ENCODE results near the gene CD320. TPM values are rescaled to one million over a fixed set of nuclear protein-coding genes. Genes with fewer than 3 reads are reported as not detected.
"Not testable (repeated sequence)": the region's sequence is repeated elsewhere in the genome, so short reads cannot be mapped to it uniquely, and the experiment has no call there.

CD320 gene
- total RNA-seq, 4 donors from 2014 or later, result 12.7 to 26.4 (median 18.2) TPM

GRCh38 chr19:8343483-8343844, 35.3 kb upstream of the CD320 start:
- Histone ChIP-seq H3K36me3 (no peaks in the 10 kb centered on the region), H3K9me3 (no peaks in the 10 kb centered on the region), H3K4me3 (peak overlapping the region in 3 of 4 donors; percentile 45 to 62 (median 53)), H3K27ac (no peak overlapping the region), H3K4me1 (peaks cover 0 to 12% (median 2%) of the 10 kb centered on the region in 4 donors), H3K27me3 (peaks cover 0 to 3% of the 10 kb centered on the region in 2 donors)
- DNase-seq, result no peak
- TF ChIP-seq CTCF (IDR thresholded peaks at IDR 0.05) (no peak), POLR2A (IDR thresholded peaks at IDR 0.05) (no peak)

- TF ChIP-seq CTCF (IDR thresholded peaks at IDR 0.05) (peak in 2 of 6 experiments; percentile 16 to 21), POLR2A (IDR thresholded peaks at IDR 0.05) (no peak)
- Histone ChIP-seq H3K36me3 (no peaks in the 10 kb centered on the region), H3K4me3 (peak within 1 kb of the TSS; percentile 28 to 62 (median 49)), H3K27ac (peak within 1 kb of the TSS; percentile 47 to 74 (median 66)), H3K4me1 (peaks cover 0 to 12% (median 2%) of the 10 kb centered on the region in 4 donors), H3K27me3 (peaks cover 0 to 3% of the 10 kb centered on the region in 2 donors), H3K9me3 (no peaks in the 10 kb centered on the region)
- DNase-seq, result peak; percentile 85 to 97 (median 93)
These were observed 34.7 kb upstream of the CD320 start, which contains the start of gene KANK3 for GRCh38 chr19:8342684-8343482. Gene KANK3 (minus strand): TSS chr19:8343262. CDS start chr19:8337828, 5,434 bp downstream.

- Histone ChIP-seq H3K27ac (peak overlapping the region; percentile 47 to 74 (median 66)), H3K4me3 (peak overlapping the region in 3 of 4 donors; percentile 45 to 62 (median 53)), H3K27me3 (peaks cover 0 to 3% of the 10 kb centered on the region in 2 donors)
These were observed 34.1 kb upstream of the CD320 start for GRCh38 chr19:8342316-8342683.

GRCh38 chr19:8341504-8341903, 33.3 kb upstream of the CD320 start:
- not testable (repeated sequence) for H3K36me3 ChIP-seq, H3K9me3 ChIP-seq, H3K27me3 ChIP-seq, H3K4me3 ChIP-seq, DNase-seq
- peak overlapping the region in 2 of 4 donors; percentile 70 to 74 for H3K27ac ChIP-seq
- peaks cover 0 to 12% (median 2%) of the 10 kb centered on the region in 4 donors for H3K4me1 ChIP-seq

More at GRCh38 chr19:8342316-8342683, 34.1 kb upstream of the CD320 start:
- TF ChIP-seq CTCF (IDR thresholded peaks at IDR 0.05) (no peak), POLR2A (IDR thresholded peaks at IDR 0.05) (no peak)
- no peak for DNase-seq
- H3K36me3 ChIP-seq, result no peaks in the 10 kb centered on the region
- H3K9me3 ChIP-seq, result no peaks in the 10 kb centered on the region
- peaks cover 0 to 12% (median 2%) of the 10 kb centered on the region in 4 donors for H3K4me1 ChIP-seq

- Histone ChIP-seq H3K27ac (peak overlapping the region in 1 of 4 donors; percentile 70), H3K27me3 (peaks cover 0 to 3% of the 10 kb centered on the region in 2 donors), H3K9me3 (no peaks in the 10 kb centered on the region), H3K4me1 (peaks cover 0 to 15% (median 3%) of the 10 kb centered on the region in 4 donors), H3K36me3 (no peaks in the 10 kb centered on the region), H3K4me3 (no peak overlapping the region)
- TF ChIP-seq POLR2A (IDR thresholded peaks at IDR 0.05) (no peak), CTCF (IDR thresholded peaks at IDR 0.05) (peak in 3 of 6 experiments; percentile 12 to 27 (median 13))
- DNase-seq, result peak in 1 of 3 donors; percentile 62
These were observed 32.4 kb upstream of the CD320 start for GRCh38 chr19:8340341-8341096.
